Right lobe of liver (tissue), 4 donors: ENCODE data around the gene SLC17A7.

Experiments
- CTCF ChIP-seq, 4 donors: fragments of 200-600 bp in 3 of 4; fragments of 450-650 bp in 1 of 4; IDR thresholded peaks; one replicate each; pipeline versions ENCODE4 v1.5.1 to v1.8.0; 2016 to 2022; ENCODE audit warnings: antibody characterized with exemption in 4 of 4, mild to moderate bottlenecking in 2 of 4
- POLR2A ChIP-seq: fragments of 450-650 bp; IDR thresholded peaks from one replicate; pipeline ENCODE4 v1.6.1; 2017; ENCODE audit warnings: antibody characterized with exemption, mild to moderate bottlenecking
- donor health status: DM: no; HTN: no; CAD: no.
- donor health status: DM: no; HTN: no; CAD: no.
- donor health status: DM: no; HTN: yes; CAD: no.

- no peak for TF ChIP-seq CTCF (IDR thresholded peaks at IDR 0.05)
- TF ChIP-seq POLR2A: no peak
Measured at GRCh38 chr19:49409441-49410029, 31.8 kb downstream of the SLC17A7 start.
